CD4-positive, alpha-beta memory T cell (primary cell): Measurements from ENCODE around the gene SOBP. TPM values are rescaled to one million over a fixed set of nuclear protein-coding genes. Genes with fewer than 3 reads are reported as not detected.

ENCODE experiments used
- CTCF ChIA-PET: fragments of 350-600 bp; sonication (Branson Sonifier 250); formaldehyde crosslinking; loops from one replicate; lab custom pipeline; 2021; ENCODE audit warnings: inconsistent platforms; ENCODE audit not compliant: partially characterized antibody; lab: Charles Lee
- POLR2A ChIA-PET: fragments of 350-600 bp; sonication (Branson Sonifier 250); formaldehyde crosslinking; loops from one replicate; lab custom pipeline; 2021; ENCODE audit not compliant: partially characterized antibody; lab: Charles Lee
- DNase-seq, 5 donors: peaks; one replicate each; pipeline versions ENCODE4 v3.0.0 to v3.0.0-alpha.2; 2020 to 2022; ENCODE audit warnings: mixed read lengths in 1 of 5
- H3K27ac ChIP-seq: one replicate; pipeline ENCODE4 v1.7.0; 2013; ENCODE audit warnings: low read depth, low read length
- H3K27me3 ChIP-seq: 2 replicates; pipeline ENCODE4 v1.7.0; 2013; ENCODE audit warnings: mild to moderate bottlenecking, low read length, moderate library complexity; ENCODE audit not compliant: insufficient read depth
- H3K36me3 ChIP-seq: 2 replicates; pipeline ENCODE4 v1.7.0; 2013; ENCODE audit warnings: mild to moderate bottlenecking, low read length, moderate library complexity; ENCODE audit not compliant: insufficient read depth
- H3K4me1 ChIP-seq: 2 replicates; pipeline ENCODE4 v1.7.0; 2013; ENCODE audit warnings: mild to moderate bottlenecking, low read length, moderate library complexity; ENCODE audit not compliant: insufficient read depth
- H3K4me3 ChIP-seq, 2 donors: one replicate each; pipeline ENCODE4 v1.7.0; 2013; ENCODE audit warnings: low read length in 2 of 2, mild to moderate bottlenecking in 1 of 2
- H3K9me3 ChIP-seq, 2 donors: one replicate each; pipeline ENCODE4 v1.7.0; 2013; ENCODE audit warnings: low read length in 2 of 2, control low read depth in 1 of 2; ENCODE audit not compliant: control insufficient read depth in 1 of 2
- H3K27ac Mint-ChIP-seq, 7 donors: one replicate each; pipeline ENCODE4 v1.8.0; 2020 to 2021; ENCODE audit warnings: mixed read lengths in 7 of 7, mild to moderate bottlenecking in 6 of 7, inconsistent platforms in 3 of 7, moderate library complexity in 3 of 7
- H3K27me3 Mint-ChIP-seq, 2 donors: one replicate each; pipeline ENCODE4 v1.8.0; 2020 to 2021; ENCODE audit warnings: mixed read lengths in 2 of 2
- H3K36me3 Mint-ChIP-seq, 2 donors: one replicate each; pipeline ENCODE4 v1.8.0; 2020 to 2021; ENCODE audit warnings: mixed read lengths in 2 of 2, inconsistent platforms in 1 of 2, mild to moderate bottlenecking in 1 of 2
- H3K4me1 Mint-ChIP-seq, 4 donors: one replicate each; pipeline ENCODE4 v1.8.0; 2020 to 2021; ENCODE audit warnings: mixed read lengths in 4 of 4, mild to moderate bottlenecking in 1 of 4
- H3K4me3 Mint-ChIP-seq, 8 donors: one replicate each; pipeline ENCODE4 v1.8.0; 2020 to 2021; ENCODE audit warnings: mixed read lengths in 8 of 8, mild to moderate bottlenecking in 7 of 8, moderate library complexity in 6 of 8, inconsistent platforms in 3 of 8
- H3K9me3 Mint-ChIP-seq, 8 donors: one replicate each; pipeline ENCODE4 v1.8.0; 2020 to 2021; ENCODE audit warnings: mixed read lengths in 8 of 8, mild to moderate bottlenecking in 5 of 8, inconsistent platforms in 3 of 8, moderate library complexity in 1 of 8
- intact Hi-C: fragments of 100-400 bp; cut with micrococcal nuclease; formaldehyde crosslinking; loops from one replicate; pipeline ENCODE4 v1.15.1; 2023
- polyA plus RNA-seq, 2 donors: library from polyadenylated mRNA; unstranded; fragments of 300-500 nt; fragmentation: Illumina TruSeq; gene quantifications; one replicate each; pipeline ENCODE4 v1.2.3, GENCODE V29; 2021
- total RNA-seq, 2 experiments: library from RNA; stranded (reverse); gene quantifications; one replicate each; pipeline ENCODE4 v1.2.3, GENCODE V29; 2021

SOBP gene
- total and polyA plus RNA-seq, 4 experiments from 2014 or later, result 0.10 TPM; not detected in 3

- H3K36me3 Mint-ChIP-seq, result no peaks in the 10 kb centered on the region
- DNase-seq, result no peak
- H3K4me1 ChIP-seq, result peaks cover 9% of the 10 kb centered on the region
- no peak overlapping the region for H3K27ac Mint-ChIP-seq
- H3K9me3 Mint-ChIP-seq, result peaks cover 0 to under 1% (median 0%) of the 10 kb centered on the region in 8 donors
- H3K4me3 ChIP-seq, result no peak overlapping the region
- POLR2A ChIA-PET, result no interaction called here
- H3K36me3 ChIP-seq, result no peaks in the 10 kb centered on the region
- no peaks in the 10 kb centered on the region for H3K27me3 ChIP-seq
- no peak overlapping the region for H3K27ac ChIP-seq
- H3K4me3 Mint-ChIP-seq, result no peak overlapping the region
- intact Hi-C loops, result loop anchor here (10.0 kb wide), 1 partner anchor 817 kb away; no protein-coding TSS in a partner anchor
- peaks cover 0 to 2% of the 10 kb centered on the region in 2 donors for H3K27me3 Mint-ChIP-seq
- H3K4me1 Mint-ChIP-seq, result peaks cover 0 to 7% (median 5%) of the 10 kb centered on the region in 4 donors
- H3K9me3 ChIP-seq, result no peaks in the 10 kb centered on the region
- CTCF ChIA-PET, result interaction anchor here (1.0 to 8.2 kb wide), 5 partner anchors 10 to 190 kb away, joined by 3 to 111 read pairs (median 7); no protein-coding TSS in a partner anchor
Observed at GRCh38 chr6:107677399-107677798, 187.5 kb downstream of the SOBP start.

- no peak overlapping the region for H3K27ac Mint-ChIP-seq
- intact Hi-C loops, result loop anchor here (10.0 kb wide), 1 partner anchor 815 kb away; no protein-coding TSS in a partner anchor
- ChIA-PET POLR2A (interaction anchor here (1.8 kb wide), 1 partner anchor 169 kb away, joined by 7 read pairs; no protein-coding TSS in a partner anchor), CTCF (interaction anchor here (0.8 to 3.6 kb wide), 10 partner anchors 11 to 574 kb away, joined by 3 to 36 read pairs (median 4); no protein-coding TSS in a partner anchor)
- H3K27me3 Mint-ChIP-seq, result peaks cover 0 to 2% of the 10 kb centered on the region in 2 donors
- H3K9me3 Mint-ChIP-seq, result peaks cover 0 to 5% (median 3%) of the 10 kb centered on the region in 8 donors
- no peaks in the 10 kb centered on the region for H3K27me3 ChIP-seq
- peaks cover 0 to 4% of the 10 kb centered on the region in 2 donors for H3K36me3 Mint-ChIP-seq
- H3K4me3 Mint-ChIP-seq, result no peak overlapping the region
- no peaks in the 10 kb centered on the region for H3K36me3 ChIP-seq
- no peak for DNase-seq
- H3K9me3 ChIP-seq, result no peaks in the 10 kb centered on the region
- H3K4me1 Mint-ChIP-seq, result peaks cover 0 to 7% (median 5%) of the 10 kb centered on the region in 4 donors
- H3K27ac ChIP-seq, result no peak overlapping the region
- no peak overlapping the region for H3K4me3 ChIP-seq
- H3K4me1 ChIP-seq, result peaks cover 9% of the 10 kb centered on the region
Observed at GRCh38 chr6:107679457-107679856, 189.5 kb downstream of the SOBP start.

GRCh38 chr6:107682721-107683120 is 192.8 kb downstream of the SOBP start:
- no peaks in the 10 kb centered on the region for H3K4me1 ChIP-seq
- no peaks in the 10 kb centered on the region for H3K27me3 ChIP-seq
- H3K36me3 ChIP-seq, result no peaks in the 10 kb centered on the region
- Mint-ChIP-seq H3K4me3 (no peak overlapping the region), H3K4me1 (no peaks in the 10 kb centered on the region), H3K9me3 (peaks cover 0 to 5% (median 4%) of the 10 kb centered on the region in 8 donors), H3K27me3 (peaks cover 2 to 3% of the 10 kb centered on the region in 2 donors), H3K27ac (no peak overlapping the region), H3K36me3 (peaks cover 0 to 4% of the 10 kb centered on the region in 2 donors)
- H3K4me3 ChIP-seq, result no peak overlapping the region
- DNase-seq, result no peak
- intact Hi-C loops, result no loop called here
- ChIA-PET CTCF (interaction anchor here (1.5 kb wide), 1 partner anchor 185 kb away, joined by 3 read pairs; no protein-coding TSS in a partner anchor), POLR2A (no interaction called here)
- no peak overlapping the region for H3K27ac ChIP-seq
- no peaks in the 10 kb centered on the region for H3K9me3 ChIP-seq

- Mint-ChIP-seq H3K27me3 (peaks cover 2 to 3% of the 10 kb centered on the region in 2 donors), H3K27ac (no peak overlapping the region), H3K36me3 (peaks cover 0 to 4% of the 10 kb centered on the region in 2 donors), H3K9me3 (peaks cover 0 to 5% (median 4%) of the 10 kb centered on the region in 8 donors), H3K4me3 (no peak overlapping the region), H3K4me1 (no peaks in the 10 kb centered on the region)
- ChIA-PET CTCF (no interaction called here), POLR2A (no interaction called here)
- no peak for DNase-seq
- Histone ChIP-seq H3K27ac (no peak overlapping the region), H3K27me3 (no peaks in the 10 kb centered on the region), H3K9me3 (no peaks in the 10 kb centered on the region), H3K4me3 (no peak overlapping the region), H3K36me3 (no peaks in the 10 kb centered on the region), H3K4me1 (no peaks in the 10 kb centered on the region)
- intact Hi-C loops, result no loop called here
Observed at GRCh38 chr6:107683183-107683582, 193.3 kb downstream of the SOBP start.

- peaks cover 2 to 3% of the 10 kb centered on the region in 2 donors for H3K27me3 Mint-ChIP-seq
- ChIA-PET POLR2A (interaction anchor here (0.8 kb wide), 1 partner anchor 19 kb away, joined by 3 read pairs; no protein-coding TSS in a partner anchor), CTCF (interaction anchor here (0.8 to 1.5 kb wide), 6 partner anchors 11 to 365 kb away, joined by 3 to 4 read pairs (median 3); no protein-coding TSS in a partner anchor)
- no peaks in the 10 kb centered on the region for H3K36me3 ChIP-seq
- no peaks in the 10 kb centered on the region for H3K9me3 ChIP-seq
- no peak for DNase-seq
- H3K4me3 Mint-ChIP-seq, result no peak overlapping the region
- H3K4me3 ChIP-seq, result no peak overlapping the region
- H3K9me3 Mint-ChIP-seq, result peaks cover 0 to 5% (median 4%) of the 10 kb centered on the region in 8 donors
- H3K36me3 Mint-ChIP-seq, result peaks cover 0 to 4% of the 10 kb centered on the region in 2 donors
- no peaks in the 10 kb centered on the region for H3K4me1 ChIP-seq
- H3K27me3 ChIP-seq, result no peaks in the 10 kb centered on the region
- intact Hi-C loops, result no loop called here
- H3K27ac ChIP-seq, result no peak overlapping the region
- H3K27ac Mint-ChIP-seq, result no peak overlapping the region
- H3K4me1 Mint-ChIP-seq, result no peaks in the 10 kb centered on the region
Observed at GRCh38 chr6:107684996-107685395, 195.1 kb downstream of the SOBP start.

- POLR2A ChIA-PET, result no interaction called here
- no peak overlapping the region for H3K27ac Mint-ChIP-seq
- intact Hi-C loops, result no loop called here
- Histone ChIP-seq H3K9me3 (no peaks in the 10 kb centered on the region), H3K36me3 (no peaks in the 10 kb centered on the region), H3K4me1 (no peaks in the 10 kb centered on the region), H3K27ac (no peak overlapping the region), H3K4me3 (no peak overlapping the region), H3K27me3 (no peaks in the 10 kb centered on the region)
- DNase-seq, result no peak
- CTCF ChIA-PET, result interaction anchor here (1.7 kb wide), 1 partner anchor 41 kb away, joined by 5 read pairs; no protein-coding TSS in a partner anchor
- no peaks in the 10 kb centered on the region for H3K36me3 Mint-ChIP-seq
- no peak overlapping the region for H3K4me3 Mint-ChIP-seq
- peaks cover 0 to 3% (median 0%) of the 10 kb centered on the region in 8 donors for H3K9me3 Mint-ChIP-seq
- H3K27me3 Mint-ChIP-seq, result peaks cover 0 to 3% of the 10 kb centered on the region in 2 donors
- peaks cover 0 to 3% (median 0%) of the 10 kb centered on the region in 4 donors for H3K4me1 Mint-ChIP-seq
Observed at GRCh38 chr6:107689190-107689589, 199.3 kb downstream of the SOBP start.

GRCh38 chr6:107689951-107690642 is 200.2 kb downstream of the SOBP start:
- Mint-ChIP-seq H3K4me1 (peaks cover 0 to 3% (median 0%) of the 10 kb centered on the region in 4 donors), H3K27me3 (peaks cover 0 to 3% of the 10 kb centered on the region in 2 donors), H3K9me3 (peaks cover 0 to 3% (median 0%) of the 10 kb centered on the region in 8 donors), H3K36me3 (no peaks in the 10 kb centered on the region), H3K27ac (no peak overlapping the region), H3K4me3 (no peak overlapping the region)
- no peak for DNase-seq
- Histone ChIP-seq H3K27me3 (no peaks in the 10 kb centered on the region), H3K4me3 (no peak overlapping the region), H3K27ac (no peak overlapping the region), H3K4me1 (no peaks in the 10 kb centered on the region), H3K9me3 (no peaks in the 10 kb centered on the region), H3K36me3 (no peaks in the 10 kb centered on the region)
- intact Hi-C loops, result no loop called here
- CTCF ChIA-PET, result interaction anchor here (0.7 to 1.7 kb wide), 6 partner anchors 11 to 158 kb away, joined by 3 to 6 read pairs (median 4); no protein-coding TSS in a partner anchor
- POLR2A ChIA-PET, result no interaction called here
